ENCODE results near the gene CRB2. TPM values are rescaled to one million over a fixed set of nuclear protein-coding genes. Genes with fewer than 3 reads are reported as not detected.

CRB2 gene
- total and polyA plus RNA-seq, 3 donors from 2014 or later = 0.63 to 3.4 (median 0.68) TPM

- H3K36me3 ChIP-seq (ENCODE audit: low read depth, missing control alignments) = no peaks in the 10 kb centered on the region
- H3K9me3 ChIP-seq = no peaks in the 10 kb centered on the region
- H3K27ac ChIP-seq = no peak overlapping the region
- WGBS, 2 donors = 47 to 55% methylated on average over 3 of the region's 3 CpGs
- no peak for DNase-seq
- H3K4me3 ChIP-seq = no peak overlapping the region
- TF ChIP-seq POLR2A (IDR thresholded peaks at IDR 0.05) (no peak), CTCF (IDR thresholded peaks at IDR 0.05) (no peak)
- intact Hi-C loops (cut with DNase I; ENCODE audit: low total_unique reads) = loop anchor here (10.0 kb wide), 1 partner anchor 264 kb away; no protein-coding TSS in a partner anchor
- H3K27me3 ChIP-seq = no peaks in the 10 kb centered on the region
- peaks cover 11% of the 10 kb centered on the region for H3K4me1 ChIP-seq
These were observed 7.0 kb upstream of the CRB2 start for GRCh38 chr9:123349033-123349432.

- TF ChIP-seq POLR2A (IDR thresholded peaks at IDR 0.05) (no peak), CTCF (IDR thresholded peaks at IDR 0.05) (peak; percentile 64 to 95 (median 80))
- Histone ChIP-seq H3K27ac (no peak overlapping the region), H3K36me3 (ENCODE audit: low read depth, missing control alignments) (no peaks in the 10 kb centered on the region), H3K4me3 (no peak overlapping the region), H3K4me1 (peaks cover 14% of the 10 kb centered on the region), H3K27me3 (no peaks in the 10 kb centered on the region), H3K9me3 (no peaks in the 10 kb centered on the region)
- WGBS, 2 donors = 20 to 28% methylated on average over 11 to 16 of the region's 16 CpGs
- intact Hi-C loops (cut with DNase I; ENCODE audit: low total_unique reads) = loop anchor here (10.0 kb wide), 1 partner anchor 265 kb away; no protein-coding TSS in a partner anchor
- DNase-seq = peak; percentile 81
These were observed 6.1 kb upstream of the CRB2 start for GRCh38 chr9:123349691-123350480.

- H3K9me3 ChIP-seq = no peaks in the 10 kb centered on the region
- H3K4me1 ChIP-seq = peaks cover 14% of the 10 kb centered on the region
- H3K4me3 ChIP-seq = no peak overlapping the region
- no peaks in the 10 kb centered on the region for H3K36me3 ChIP-seq (ENCODE audit: low read depth, missing control alignments)
- intact Hi-C loops (cut with DNase I; ENCODE audit: low total_unique reads) = no loop called here
- H3K27me3 ChIP-seq = no peaks in the 10 kb centered on the region
- peak; percentile 70 for DNase-seq
- no peak overlapping the region for H3K27ac ChIP-seq
- TF ChIP-seq POLR2A (IDR thresholded peaks at IDR 0.05) = no peak
- TF ChIP-seq CTCF (IDR thresholded peaks at IDR 0.05) = no peak
- WGBS, 2 donors = 38 to 42% methylated on average over 7 to 8 of the region's 8 CpGs
These were observed 5.2 kb upstream of the CRB2 start for GRCh38 chr9:123350590-123351310.

GRCh38 chr9:123353041-123353440 lies 3.0 kb upstream of the CRB2 start:
- no peak for DNase-seq

More at GRCh38 chr9:123353041-123353440, 3.0 kb upstream of the CRB2 start:
- peaks cover 14% of the 10 kb centered on the region for H3K4me1 ChIP-seq
- H3K4me3 ChIP-seq = no peak overlapping the region
- no peak for TF ChIP-seq POLR2A (IDR thresholded peaks at IDR 0.05)
- no peak for TF ChIP-seq CTCF (IDR thresholded peaks at IDR 0.05)
- 76 to 84% methylated on average over 4 of the region's 4 CpGs for WGBS, 2 donors
- H3K36me3 ChIP-seq (ENCODE audit: low read depth, missing control alignments) = no peaks in the 10 kb centered on the region
- intact Hi-C loops (cut with DNase I; ENCODE audit: low total_unique reads) = no loop called here
- no peaks in the 10 kb centered on the region for H3K9me3 ChIP-seq
- no peaks in the 10 kb centered on the region for H3K27me3 ChIP-seq
- no peak overlapping the region for H3K27ac ChIP-seq
